Lower leg skin (tissue), 4 donors: ENCODE measurements around the gene HFE. TPM values are rescaled to one million over a fixed set of nuclear protein-coding genes. Genes with fewer than 3 reads are reported as not detected.
A peak's percentile ranks its signal among the peaks of the same experiment; 100 is the strongest.

Experiments used
- DNase-seq, 2 donors: peaks; one replicate each; pipeline ENCODE4 v3.0.0-alpha.2; 2019; ENCODE audit warnings: low spot score in 2 of 2
- H3K4me3 ChIP-seq: fragments of 200-600 bp; sonication (generic); 2 replicates; pipeline ENCODE4 v1.5.1; 2017; ENCODE audit warnings: mild to moderate bottlenecking, low read depth; ENCODE audit not compliant: poor library complexity, severe bottlenecking
- POLR2A ChIP-seq, 2 donors: fragments of 450-650 bp; IDR thresholded peaks; one replicate each; pipeline ENCODE4 v1.6.1; 2016 to 2017; ENCODE audit warnings: antibody characterized with exemption in 2 of 2, mild to moderate bottlenecking in 1 of 2, moderate library complexity in 1 of 2
- WGBS, 2 donors: methylation state at CpG; one replicate each; pipeline ENCODE4 v1.1.5; 2018; 5-methylcytosine and 5-hydroxymethylcytosine counted together
- intact Hi-C: fragments of 100-400 bp; cut with DNase I; formaldehyde crosslinking; loops from one replicate; pipeline ENCODE4 v1.15.0; 2023; ENCODE audit warnings: low total_unique reads
- total RNA-seq, 4 donors: library from RNA; depleted of rRNA; stranded (reverse); fragments of >200 nt; gene quantifications; one replicate each; pipeline ENCODE4 v1.1.0, GENCODE V29; 2016
- TF ChIP-seq, protein P1 (sequence below), 3 donors: fragments of 450-650 bp; IDR thresholded peaks; one replicate each; pipeline ENCODE4 v1.5.1; 2016; ENCODE audit warnings: antibody characterized with exemption in 3 of 3, mild to moderate bottlenecking in 3 of 3, moderate library complexity in 2 of 3

Gene HFE
- total RNA-seq, 4 donors from 2014 or later = 4.2 to 6.8 (median 5.5) TPM

GRCh38 chr6:26053992-26054780, 33.0 kb upstream of the HFE start:
- 6 to 9% methylated on average over 8 of the region's 8 CpGs for WGBS, 2 donors

DNA sequence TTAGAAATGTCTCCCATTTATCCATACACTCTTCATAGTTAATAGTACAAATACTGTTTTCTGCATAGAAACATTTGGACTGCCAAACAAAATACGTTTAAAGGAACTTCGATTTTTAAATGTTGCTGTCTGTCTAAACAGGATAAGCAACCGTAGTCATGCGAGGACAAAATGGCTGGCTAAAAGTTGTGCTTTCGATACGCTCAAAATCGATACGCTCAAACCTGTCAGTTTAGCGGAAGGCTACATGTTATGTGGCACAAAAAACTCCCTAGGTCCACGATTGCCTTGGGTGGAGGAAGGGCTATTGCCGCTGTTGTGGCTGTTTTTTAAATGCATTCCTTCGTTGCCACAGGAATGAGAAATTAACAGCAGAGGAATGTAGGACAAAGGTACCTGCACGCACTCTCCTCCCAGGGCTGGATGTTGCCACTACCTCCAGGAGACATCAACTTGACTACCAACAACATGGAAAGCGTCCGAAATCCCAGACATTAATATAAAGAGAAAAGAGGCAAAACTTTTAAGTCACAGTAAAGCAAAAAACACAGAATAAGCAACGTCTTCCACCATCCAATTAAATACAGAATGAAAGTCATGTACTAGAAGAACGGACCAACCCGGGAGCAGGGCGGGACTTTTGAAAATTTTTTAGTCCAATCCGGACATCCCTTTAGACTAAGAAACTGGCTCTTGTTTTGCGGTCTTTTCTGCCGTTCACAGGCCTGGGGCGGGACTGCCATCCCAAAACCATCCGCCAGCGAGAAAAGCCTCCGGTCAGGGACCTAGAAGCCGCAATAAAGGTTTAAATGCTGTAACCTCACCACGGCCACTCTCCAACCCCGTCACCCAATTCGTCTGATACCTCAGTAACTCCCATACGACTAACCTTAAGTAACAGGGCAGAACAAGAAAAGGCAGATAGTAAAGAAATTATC, 32.2 kb upstream of the HFE start:
- peak; percentile 97 to 98 for DNase-seq
- H3K4me3 ChIP-seq = peak overlapping the region; percentile 84
- intact Hi-C loops = no loop called here
- TF ChIP-seq, protein P1, sequence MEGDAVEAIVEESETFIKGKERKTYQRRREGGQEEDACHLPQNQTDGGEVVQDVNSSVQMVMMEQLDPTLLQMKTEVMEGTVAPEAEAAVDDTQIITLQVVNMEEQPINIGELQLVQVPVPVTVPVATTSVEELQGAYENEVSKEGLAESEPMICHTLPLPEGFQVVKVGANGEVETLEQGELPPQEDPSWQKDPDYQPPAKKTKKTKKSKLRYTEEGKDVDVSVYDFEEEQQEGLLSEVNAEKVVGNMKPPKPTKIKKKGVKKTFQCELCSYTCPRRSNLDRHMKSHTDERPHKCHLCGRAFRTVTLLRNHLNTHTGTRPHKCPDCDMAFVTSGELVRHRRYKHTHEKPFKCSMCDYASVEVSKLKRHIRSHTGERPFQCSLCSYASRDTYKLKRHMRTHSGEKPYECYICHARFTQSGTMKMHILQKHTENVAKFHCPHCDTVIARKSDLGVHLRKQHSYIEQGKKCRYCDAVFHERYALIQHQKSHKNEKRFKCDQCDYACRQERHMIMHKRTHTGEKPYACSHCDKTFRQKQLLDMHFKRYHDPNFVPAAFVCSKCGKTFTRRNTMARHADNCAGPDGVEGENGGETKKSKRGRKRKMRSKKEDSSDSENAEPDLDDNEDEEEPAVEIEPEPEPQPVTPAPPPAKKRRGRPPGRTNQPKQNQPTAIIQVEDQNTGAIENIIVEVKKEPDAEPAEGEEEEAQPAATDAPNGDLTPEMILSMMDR (IDR thresholded peaks at IDR 0.05) = no peak
- TF ChIP-seq POLR2A (IDR thresholded peaks at IDR 0.05) = no peak
- 0% methylated on average over 31 of the region's 31 CpGs for WGBS, 2 donors

More at GRCh38 chr6:26053992-26054780, 33.0 kb upstream of the HFE start:
- TF ChIP-seq, protein P1 (IDR thresholded peaks at IDR 0.05) = no peak
- no peak for TF ChIP-seq POLR2A (IDR thresholded peaks at IDR 0.05)
- DNase-seq = peak in 1 of 2 donors; percentile 74
- peak overlapping the region; percentile 60 for H3K4me3 ChIP-seq
- intact Hi-C loops = no loop called here

GRCh38 chr6:26055719-26056582, 31.3 kb upstream of the HFE start:
- TF ChIP-seq, protein P1 (IDR thresholded peaks at IDR 0.05) = no peak
- peak in 1 of 2 donors; percentile 98 for TF ChIP-seq POLR2A (IDR thresholded peaks at IDR 0.05)
- intact Hi-C loops = no loop called here
- H3K4me3 ChIP-seq = peak overlapping the region; percentile 84
- DNase-seq = peak; percentile 94 to 98
- 0 to 1% methylated on average over 45 to 50 of the region's 51 CpGs for WGBS, 2 donors

- intact Hi-C loops = no loop called here
- 0 to 1% methylated on average over 14 of the region's 14 CpGs for WGBS, 2 donors
- peak in 1 of 2 donors; percentile 32 for DNase-seq
- no peak for TF ChIP-seq POLR2A (IDR thresholded peaks at IDR 0.05)
- TF ChIP-seq, protein P1 (IDR thresholded peaks at IDR 0.05) = no peak
- H3K4me3 ChIP-seq = no peak overlapping the region
Measured at GRCh38 chr6:26056583-26057350, 30.5 kb upstream of the HFE start.
